ENCODE data around the gene SLC9A9.
"Not testable (repeated sequence)": the region's sequence is repeated elsewhere in the genome, so short reads cannot be mapped to it uniquely, and the experiment has no call there.

The SLC9A9 gene

GRCh38 chr3:143698682-143699303, 149.5 kb downstream of the SLC9A9 start:
- in situ Hi-C loops (cut with MboI; ENCODE audit: low sequenced_read_pairs) = no loop called here

GRCh38 chr3:143697975-143698374, 150.3 kb downstream of the SLC9A9 start:
- in situ Hi-C loops (cut with MboI; ENCODE audit: low sequenced_read_pairs) = no loop called here

DNA sequence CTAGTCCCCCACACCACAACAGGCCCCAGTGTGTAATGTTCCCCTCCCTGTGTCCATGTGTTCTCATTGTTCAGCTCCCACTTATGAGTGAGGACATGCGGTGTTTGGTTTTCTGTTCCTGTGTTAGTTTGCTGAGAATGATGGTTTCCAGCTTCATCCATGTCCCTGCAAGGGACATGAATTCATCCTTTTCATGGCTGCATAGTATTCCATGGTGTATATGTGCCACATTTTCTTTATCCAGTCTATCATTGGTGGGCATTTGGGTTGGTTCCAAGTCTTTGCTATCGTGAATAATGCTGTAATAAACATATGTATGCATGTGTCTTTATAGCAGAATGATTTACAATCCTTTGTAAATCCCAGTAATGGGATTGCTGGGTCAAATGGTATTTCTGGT, 152.9 kb downstream of the SLC9A9 start:
- in situ Hi-C loops (cut with MboI; ENCODE audit: low sequenced_read_pairs) = not testable (repeated sequence)

DNA sequence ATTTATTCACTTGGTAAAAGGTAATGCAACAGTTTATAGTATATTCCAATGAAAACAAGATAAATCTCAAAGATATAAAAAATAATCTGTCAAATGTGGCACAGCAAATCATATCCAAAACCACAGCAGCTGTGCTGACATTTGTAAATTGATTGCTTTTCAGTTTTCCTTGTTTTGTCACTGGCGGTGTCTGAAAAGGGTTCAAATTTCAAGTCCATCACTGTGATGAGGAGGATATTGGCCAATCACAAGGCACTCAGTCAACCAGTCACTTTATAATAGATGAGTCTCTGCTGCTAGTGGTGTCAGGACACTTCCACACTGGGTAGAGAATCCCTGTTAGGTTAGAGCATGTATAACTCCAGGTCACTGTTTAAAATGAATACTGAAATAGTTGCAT, 154.8 kb downstream of the SLC9A9 start:
- in situ Hi-C loops (cut with MboI; ENCODE audit: low sequenced_read_pairs) = no loop called here

DNA sequence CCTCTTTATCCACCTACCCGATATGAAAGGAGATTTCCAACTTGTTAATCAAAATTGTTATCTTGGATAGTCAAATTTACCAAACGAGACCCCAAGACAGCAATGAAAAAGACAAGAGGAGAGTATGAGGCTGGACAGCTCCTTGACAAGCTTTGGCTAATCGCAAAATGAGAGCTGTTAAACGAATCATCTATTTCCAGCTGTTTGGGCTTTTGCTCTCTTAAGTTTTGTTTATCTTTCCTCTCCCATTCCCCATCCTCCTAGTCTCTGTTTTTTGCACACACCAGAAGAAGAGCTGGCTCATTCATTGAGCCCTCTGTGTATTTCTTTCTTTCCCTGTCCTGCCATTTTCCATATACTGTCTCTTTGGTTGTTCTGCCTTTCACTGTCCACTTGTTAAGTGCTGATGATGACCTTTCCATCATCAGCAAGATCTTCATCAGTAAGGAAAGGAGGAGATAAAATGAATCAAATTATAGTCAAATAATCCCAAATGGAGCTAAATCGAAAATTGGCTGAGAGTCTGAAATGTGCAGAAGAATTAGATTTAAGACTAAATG, 161.6 kb downstream of the SLC9A9 start:
- in situ Hi-C loops (cut with MboI; ENCODE audit: low sequenced_read_pairs) = no loop called here

DNA sequence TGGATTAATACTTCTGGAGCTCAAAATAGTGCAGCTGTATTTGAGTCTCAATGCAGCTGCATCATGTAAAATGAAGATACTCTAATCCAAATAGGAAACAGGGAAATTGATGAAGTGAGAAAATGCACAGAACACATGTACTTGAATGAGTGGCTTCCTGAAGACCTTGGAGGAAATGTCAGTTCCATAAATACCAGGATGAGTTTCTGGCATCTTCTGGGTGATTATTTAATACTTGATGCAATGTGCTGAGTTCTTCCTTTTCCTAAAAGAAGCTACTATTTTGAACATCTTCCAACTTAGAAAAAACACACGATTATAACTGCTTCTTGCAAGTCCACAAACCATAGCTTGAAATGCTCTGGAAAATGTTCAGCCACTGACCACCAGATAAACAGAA, 162.8 kb downstream of the SLC9A9 start:
- in situ Hi-C loops (cut with MboI; ENCODE audit: low sequenced_read_pairs) = no loop called here

DNA sequence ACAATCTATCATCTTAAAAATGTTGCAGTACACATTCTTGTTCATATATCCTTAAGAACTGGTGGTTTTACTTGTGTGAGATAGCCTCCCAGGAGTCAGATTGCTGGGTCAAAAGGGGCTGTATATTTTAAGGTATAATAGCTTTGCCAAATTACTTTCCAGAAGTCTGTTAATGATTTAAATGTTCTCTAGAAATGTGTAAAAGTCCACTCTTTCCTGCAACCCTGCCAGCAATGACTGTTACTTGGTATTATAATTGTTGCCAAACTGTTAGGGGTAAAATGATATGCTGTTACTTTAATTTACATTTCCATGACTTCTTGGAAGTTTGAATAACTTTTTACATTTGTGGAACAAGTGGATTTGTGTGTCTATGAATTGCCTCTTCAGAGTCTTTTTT, 170.8 kb downstream of the SLC9A9 start:
- in situ Hi-C loops (cut with MboI; ENCODE audit: low sequenced_read_pairs) = no loop called here

GRCh38 chr3:143676747-143677146, 171.5 kb downstream of the SLC9A9 start:
- in situ Hi-C loops (cut with MboI; ENCODE audit: low sequenced_read_pairs) = no loop called here

GRCh38 chr3:143676021-143676420, 172.2 kb downstream of the SLC9A9 start:
- in situ Hi-C loops (cut with MboI; ENCODE audit: low sequenced_read_pairs) = no loop called here

DNA sequence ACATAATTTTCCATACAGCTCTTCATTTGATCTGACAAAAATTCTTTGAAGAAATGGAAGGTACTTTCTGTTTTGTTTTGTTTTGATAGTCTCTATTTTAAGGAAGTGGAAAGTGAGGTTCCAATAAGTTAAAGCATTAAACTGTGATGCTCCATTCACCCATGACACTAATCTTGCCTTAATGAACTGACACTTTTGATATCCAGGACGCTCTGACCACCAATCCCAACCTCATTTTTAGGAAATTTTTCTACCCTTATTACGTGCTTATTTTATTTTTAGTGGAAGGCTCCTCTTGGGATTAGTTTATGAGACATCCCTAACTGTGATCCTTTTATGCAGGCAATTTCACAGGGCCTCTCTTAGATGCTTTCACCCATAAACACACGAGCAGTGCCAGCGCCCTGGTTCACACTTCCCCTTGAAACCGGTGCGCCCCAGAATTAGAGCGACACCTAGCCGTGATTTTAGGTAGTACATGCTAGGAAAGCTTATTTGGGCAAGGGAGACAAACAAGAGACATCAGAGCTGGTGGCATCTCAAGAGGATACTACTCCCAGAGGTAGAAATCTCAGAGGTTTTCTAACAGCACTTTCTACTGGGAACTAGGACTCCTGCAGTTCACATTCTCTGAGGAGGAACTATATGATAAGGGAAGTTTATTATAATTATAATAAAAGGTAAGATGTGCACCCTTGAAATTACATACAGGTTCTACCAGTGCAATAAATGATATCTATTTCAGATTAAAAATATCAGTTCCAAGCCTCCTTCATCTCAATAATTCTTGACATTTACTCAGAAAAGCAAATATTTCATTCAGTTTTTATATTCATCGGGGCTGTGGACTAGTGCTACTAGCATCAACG, 173.9 kb downstream of the SLC9A9 start:
- in situ Hi-C loops (cut with MboI; ENCODE audit: low sequenced_read_pairs) = no loop called here

GRCh38 chr3:143672396-143673165, 175.7 kb downstream of the SLC9A9 start:
- in situ Hi-C loops (cut with MboI; ENCODE audit: low sequenced_read_pairs) = no loop called here

GRCh38 chr3:143671626-143672025, 176.6 kb downstream of the SLC9A9 start:
- in situ Hi-C loops (cut with MboI; ENCODE audit: low sequenced_read_pairs) = no loop called here

DNA sequence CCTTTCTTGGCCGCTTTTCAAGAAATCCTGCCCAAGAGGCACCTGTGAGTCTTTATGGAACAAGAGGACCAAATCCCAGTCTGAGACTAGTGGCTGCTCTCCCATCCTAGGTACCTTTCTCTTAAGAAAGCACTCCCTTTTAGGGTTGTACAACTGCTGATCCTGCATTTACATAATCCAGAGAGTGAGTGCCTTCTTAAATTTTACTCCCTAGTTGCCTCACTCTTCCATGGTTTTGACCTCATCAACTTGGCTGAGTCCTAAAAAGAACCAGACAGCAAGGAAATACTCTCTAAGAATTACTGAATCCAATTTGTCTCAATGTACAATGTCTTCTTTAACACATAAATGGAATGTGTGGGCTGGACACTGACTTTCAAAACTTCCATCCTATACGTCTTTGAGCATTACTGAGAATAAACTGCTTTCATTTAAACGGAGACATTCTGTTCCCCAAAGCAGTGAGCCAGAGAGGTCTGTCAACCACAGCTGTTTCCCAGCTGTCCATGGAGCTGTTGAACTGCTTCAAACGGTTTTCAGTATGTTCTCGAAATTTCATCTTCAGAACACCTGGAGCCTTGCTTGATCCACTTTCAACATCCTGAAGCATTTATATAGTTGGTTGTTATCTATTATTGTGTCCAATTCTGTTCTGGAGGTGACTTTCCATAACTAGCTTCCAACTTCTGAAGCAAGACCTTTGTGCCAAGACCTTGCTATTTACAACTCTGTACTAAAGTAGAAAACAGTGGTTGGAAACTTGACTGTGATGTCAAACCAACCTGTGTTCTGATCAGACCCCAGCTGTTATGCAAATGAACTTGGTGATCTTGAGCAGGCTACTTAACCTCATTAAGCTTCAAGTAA, 179.1 kb downstream of the SLC9A9 start:
- in situ Hi-C loops (cut with MboI; ENCODE audit: low sequenced_read_pairs) = no loop called here

GRCh38 chr3:143668385-143668784, 179.9 kb downstream of the SLC9A9 start:
- in situ Hi-C loops (cut with MboI; ENCODE audit: low sequenced_read_pairs) = no loop called here

DNA sequence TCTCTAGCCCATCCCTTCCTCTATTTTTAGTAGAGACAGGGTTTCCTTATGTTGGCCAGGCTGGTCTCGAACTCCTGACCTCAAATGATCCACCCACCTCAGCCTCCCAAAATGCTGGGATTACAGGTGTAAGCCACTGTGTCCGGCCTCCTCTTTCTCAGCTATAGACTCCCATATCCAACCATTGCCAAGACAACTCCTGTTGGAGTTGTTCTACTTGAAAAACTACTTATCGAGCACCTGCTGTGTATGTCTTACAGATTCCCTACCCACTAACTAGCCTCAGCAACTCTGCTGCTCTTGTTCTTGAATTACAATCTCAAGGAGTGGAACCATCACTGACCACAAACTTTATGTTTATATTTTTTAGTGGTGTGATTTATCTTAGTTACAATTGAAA, 186.6 kb downstream of the SLC9A9 start:
- in situ Hi-C loops (cut with MboI; ENCODE audit: low sequenced_read_pairs) = no loop called here

- in situ Hi-C loops (cut with MboI; ENCODE audit: low sequenced_read_pairs) = no loop called here
Observed at GRCh38 chr3:143658861-143659260, 189.4 kb downstream of the SLC9A9 start.

DNA sequence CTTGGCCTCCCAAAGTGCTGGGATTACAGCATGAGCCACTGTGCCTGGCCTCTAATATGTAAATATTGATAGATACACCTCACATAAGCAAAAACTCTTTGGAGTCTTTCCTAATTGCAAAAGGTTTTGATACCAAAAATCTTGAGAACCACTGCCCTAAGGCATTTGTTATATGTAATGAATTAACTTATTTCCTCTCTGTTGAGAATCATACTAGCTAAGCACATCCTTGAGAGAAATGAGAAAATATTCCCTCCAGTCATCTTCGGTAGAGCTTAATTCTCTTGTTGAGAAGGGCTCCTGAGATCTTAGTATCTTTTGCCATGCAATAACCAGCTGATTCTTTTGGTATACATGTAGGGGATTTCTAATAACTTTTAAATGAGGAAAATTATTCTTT, 190.2 kb downstream of the SLC9A9 start:
- in situ Hi-C loops (cut with MboI; ENCODE audit: low sequenced_read_pairs) = no loop called here

DNA sequence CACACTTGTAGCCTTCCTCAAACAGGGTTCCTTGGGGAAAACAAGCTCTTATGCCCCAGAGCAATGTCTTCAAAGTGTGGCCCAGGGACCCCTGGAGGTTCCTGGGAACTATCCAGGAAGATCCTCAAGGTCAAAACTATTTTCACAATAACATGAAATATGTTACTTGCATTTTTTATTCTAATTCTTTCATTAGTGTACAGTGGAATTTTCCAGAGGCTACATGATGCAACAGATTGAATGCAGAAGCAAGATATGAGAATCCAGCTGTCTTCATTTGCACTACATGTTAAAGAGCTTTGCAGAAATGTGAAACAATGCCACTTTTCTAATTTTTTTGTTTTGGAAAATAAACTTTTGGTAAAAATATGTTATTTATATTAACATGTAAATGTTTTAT, 190.9 kb downstream of the SLC9A9 start:
- in situ Hi-C loops (cut with MboI; ENCODE audit: low sequenced_read_pairs) = no loop called here

GRCh38 chr3:143654906-143655305, 193.4 kb downstream of the SLC9A9 start:
- in situ Hi-C loops (cut with MboI; ENCODE audit: low sequenced_read_pairs) = no loop called here

- in situ Hi-C loops (cut with MboI; ENCODE audit: low sequenced_read_pairs) = no loop called here
Observed at GRCh38 chr3:143653935-143654334, 194.3 kb downstream of the SLC9A9 start.
